ENCODE measurements around the gene EEF1A1.
"Not testable (repeated sequence)": the region's sequence is repeated elsewhere in the genome, so short reads cannot be mapped to it uniquely, and the experiment has no call there.

EEF1A1 gene

GRCh38 chr6:73548458-73549446 lies 27.9 kb upstream of the EEF1A1 start:
- no peak for TF ChIP-seq ZNF274 (IDR thresholded peaks at IDR 0.05; ENCODE audit: low read depth, low read length)
- no peak overlapping the region for H3K4me3 ChIP-seq (ENCODE audit: low read length)

GRCh38 chr6:73547036-73547435 lies 26.2 kb upstream of the EEF1A1 start:
- no peak overlapping the region for H3K4me3 ChIP-seq (ENCODE audit: low read length)
- TF ChIP-seq ZNF274 (IDR thresholded peaks at IDR 0.05; ENCODE audit: low read depth, low read length): no peak

GRCh38 chr6:73542891-73543290 lies 22.1 kb upstream of the EEF1A1 start:
- no peak overlapping the region for H3K4me3 ChIP-seq (ENCODE audit: low read length)
- TF ChIP-seq ZNF274 (IDR thresholded peaks at IDR 0.05; ENCODE audit: low read depth, low read length): no peak

GRCh38 chr6:73542481-73542880 lies 21.6 kb upstream of the EEF1A1 start:
- not testable (repeated sequence) for H3K4me3 ChIP-seq (ENCODE audit: low read length)

GRCh38 chr6:73538116-73538779 lies 17.4 kb upstream of the EEF1A1 start:
- TF ChIP-seq ZNF274 (IDR thresholded peaks at IDR 0.05; ENCODE audit: low read depth, low read length): no peak

GRCh38 chr6:73537677-73538076 lies 16.8 kb upstream of the EEF1A1 start:
- TF ChIP-seq ZNF274 (IDR thresholded peaks at IDR 0.05; ENCODE audit: low read depth, low read length): no peak
- no peak overlapping the region for H3K4me3 ChIP-seq (ENCODE audit: low read length)

More at GRCh38 chr6:73538116-73538779, 17.4 kb upstream of the EEF1A1 start:
- no peak overlapping the region for H3K4me3 ChIP-seq (ENCODE audit: low read length)

GRCh38 chr6:73534628-73535027 lies 13.8 kb upstream of the EEF1A1 start:
- H3K4me3 ChIP-seq (ENCODE audit: low read length): no peak overlapping the region
- TF ChIP-seq ZNF274 (IDR thresholded peaks at IDR 0.05; ENCODE audit: low read depth, low read length): no peak

GRCh38 chr6:73532293-73532692 lies 11.5 kb upstream of the EEF1A1 start:
- no peak for TF ChIP-seq ZNF274 (IDR thresholded peaks at IDR 0.05; ENCODE audit: low read depth, low read length)

GRCh38 chr6:73528897-73529296 lies 8.1 kb upstream of the EEF1A1 start:
- H3K4me3 ChIP-seq (ENCODE audit: low read length): no peak overlapping the region
- no peak for TF ChIP-seq ZNF274 (IDR thresholded peaks at IDR 0.05; ENCODE audit: low read depth, low read length)

More at GRCh38 chr6:73532293-73532692, 11.5 kb upstream of the EEF1A1 start:
- no peak overlapping the region for H3K4me3 ChIP-seq (ENCODE audit: low read length)

- no peak for TF ChIP-seq ZNF274 (IDR thresholded peaks at IDR 0.05; ENCODE audit: low read depth, low read length)
- no peak overlapping the region for H3K4me3 ChIP-seq (ENCODE audit: low read length)
Observed at GRCh38 chr6:73525546-73526330, 4.9 kb upstream of the EEF1A1 start.

GRCh38 chr6:73523434-73524123 lies 2.7 kb upstream of the EEF1A1 start:
- no peak for TF ChIP-seq ZNF274 (IDR thresholded peaks at IDR 0.05; ENCODE audit: low read depth, low read length)
- H3K4me3 ChIP-seq (ENCODE audit: low read length): peak overlapping the region; percentile 75

- peak overlapping the region; percentile 75 for H3K4me3 ChIP-seq (ENCODE audit: low read length)
- TF ChIP-seq ZNF274 (IDR thresholded peaks at IDR 0.05; ENCODE audit: low read depth, low read length): no peak
Observed at GRCh38 chr6:73521351-73521985, 636 bp upstream of the EEF1A1 start.

All from GM08714 (cell line).